Measurements from ENCODE around the gene CSF2.
"Not testable (repeated sequence)": the region's sequence is repeated elsewhere in the genome, so short reads cannot be mapped to it uniquely, and the experiment has no call there.

Gene CSF2

DNA sequence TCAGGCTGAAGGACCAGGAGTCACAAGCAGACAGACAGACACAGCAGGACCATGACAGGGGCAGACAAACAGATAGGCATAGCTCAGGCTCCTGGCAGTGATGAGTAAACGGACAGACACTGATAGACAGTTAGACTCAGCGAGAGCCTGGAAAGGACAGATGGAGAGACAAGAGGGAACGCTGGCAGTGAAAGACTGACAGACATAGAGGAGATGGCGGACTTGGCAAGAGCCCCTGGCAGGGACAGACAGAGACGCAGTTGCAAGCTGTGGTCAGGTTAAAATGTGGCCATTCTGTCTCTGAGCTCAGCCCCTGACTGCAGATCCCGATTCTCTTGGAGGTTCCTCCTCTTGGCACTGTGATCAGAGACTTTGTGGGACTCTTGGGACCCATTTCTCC, 13.6 kb downstream of the CSF2 start:
- peak; percentile 73 for DNase-seq (ENCODE audit: low spot score)

DNA sequence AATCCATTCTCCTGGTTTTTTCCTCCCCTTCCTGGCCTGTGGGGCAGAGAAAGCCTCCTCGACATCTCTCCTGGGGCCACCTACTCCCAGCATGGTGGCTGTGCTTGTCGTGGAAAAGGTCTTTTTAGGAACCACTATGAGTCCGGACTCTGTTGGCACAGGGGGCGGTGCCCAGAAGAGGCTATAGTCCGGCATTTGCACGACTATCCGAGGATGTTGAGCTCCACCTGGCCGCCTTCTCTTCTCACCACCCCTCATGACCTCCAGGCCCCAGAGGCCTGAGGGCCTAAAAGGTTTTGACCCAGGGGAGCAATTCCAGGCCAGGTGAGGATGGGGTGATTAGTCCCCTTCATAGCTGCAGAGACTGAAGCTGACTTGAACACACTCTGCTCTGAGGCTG, 14.1 kb downstream of the CSF2 start:
- no peak for DNase-seq (ENCODE audit: low spot score)

DNA sequence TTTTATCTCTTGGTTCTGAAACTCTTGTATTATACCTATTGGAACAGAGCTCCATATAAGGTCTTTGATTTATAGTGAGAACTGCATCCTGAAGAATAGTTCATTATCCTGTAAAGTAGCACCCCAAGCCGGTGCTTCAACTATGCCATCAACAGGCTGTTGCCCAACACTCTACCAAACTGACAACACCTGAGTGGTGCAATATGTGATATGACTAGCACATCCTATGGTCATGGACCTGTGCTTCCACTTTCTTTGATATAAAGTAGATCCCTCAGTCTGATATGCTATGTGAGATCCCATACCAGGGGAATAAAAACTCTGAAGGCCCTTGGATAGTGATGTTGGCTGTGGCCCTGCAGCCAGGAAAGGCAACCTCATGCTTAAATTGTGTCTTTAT, 15.8 kb downstream of the CSF2 start:
- DNase-seq (ENCODE audit: low spot score) = no peak

DNA sequence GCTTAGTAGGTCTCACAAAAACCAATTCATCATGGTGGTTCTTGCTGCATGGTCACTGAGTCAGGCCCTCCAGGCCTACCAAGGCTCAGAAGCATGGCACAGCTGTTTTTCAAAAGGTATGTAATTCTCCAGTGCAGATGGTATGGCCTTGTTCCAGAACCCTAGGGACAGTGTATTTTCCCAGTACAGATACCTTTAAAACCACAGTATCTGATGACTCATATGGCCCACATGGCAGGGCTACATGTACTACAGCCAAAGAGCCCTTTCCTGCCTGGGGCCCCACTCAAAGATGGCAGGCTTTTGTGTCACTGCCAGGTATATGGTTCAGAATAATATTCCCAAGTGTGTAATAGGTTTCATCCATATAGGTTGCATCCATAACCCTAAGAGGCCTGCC, 16.5 kb downstream of the CSF2 start:
- DNase-seq (ENCODE audit: low spot score) = no peak

DNA sequence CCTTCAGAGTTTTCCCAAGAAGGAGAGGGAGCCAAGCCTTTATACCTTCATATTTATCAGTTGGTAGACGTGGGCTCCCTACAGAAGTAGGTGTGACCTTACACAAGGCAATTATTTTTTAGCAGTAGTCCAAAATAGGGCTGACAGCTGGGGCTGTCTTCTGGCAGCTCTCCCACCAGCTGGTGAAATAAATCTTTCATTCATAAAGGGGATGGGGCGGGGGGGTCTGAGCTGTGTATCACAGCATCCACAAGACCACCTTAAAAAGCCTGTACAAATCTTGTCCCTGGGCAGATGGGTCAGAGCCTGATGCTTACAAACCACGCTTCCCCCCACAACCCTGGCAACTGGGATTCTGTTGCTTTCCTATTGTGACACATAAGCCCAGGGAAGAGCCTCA, 19.7 kb downstream of the CSF2 start:
- no peak for DNase-seq (ENCODE audit: low spot score)

DNA sequence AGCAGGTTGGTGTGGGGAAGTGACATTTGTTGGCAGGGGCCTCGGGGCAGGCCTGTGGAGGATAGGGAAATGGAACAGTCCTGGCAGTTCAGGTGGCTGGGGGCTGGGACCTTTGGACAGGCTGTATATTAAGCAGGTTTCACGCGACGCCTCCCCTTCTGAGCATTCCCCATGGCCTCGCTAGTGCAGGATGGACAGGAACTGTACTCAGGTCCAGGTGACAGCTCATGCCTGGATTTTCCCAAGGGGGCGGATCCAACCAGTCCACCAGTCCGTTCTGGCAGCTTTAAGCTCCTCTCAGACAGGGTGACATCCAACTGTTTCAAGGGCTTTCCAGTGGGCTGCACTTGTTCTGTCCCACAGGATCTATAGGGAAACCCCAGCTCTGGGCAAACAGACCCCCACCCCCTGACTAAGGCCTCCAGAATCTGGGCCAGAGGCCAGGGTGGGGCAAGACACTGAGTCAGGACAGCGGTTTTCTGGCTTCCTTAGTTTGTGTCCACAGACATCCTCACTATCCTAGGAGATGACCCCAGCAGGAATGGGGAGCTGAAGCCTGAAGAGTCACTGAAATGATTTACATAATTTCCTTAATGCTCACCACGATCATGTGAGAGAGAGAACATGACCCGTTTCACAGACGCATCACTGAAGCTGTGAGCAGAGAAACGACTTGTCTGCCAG, 20.9 kb downstream of the CSF2 start:
- no peak for DNase-seq (ENCODE audit: low spot score)

DNA sequence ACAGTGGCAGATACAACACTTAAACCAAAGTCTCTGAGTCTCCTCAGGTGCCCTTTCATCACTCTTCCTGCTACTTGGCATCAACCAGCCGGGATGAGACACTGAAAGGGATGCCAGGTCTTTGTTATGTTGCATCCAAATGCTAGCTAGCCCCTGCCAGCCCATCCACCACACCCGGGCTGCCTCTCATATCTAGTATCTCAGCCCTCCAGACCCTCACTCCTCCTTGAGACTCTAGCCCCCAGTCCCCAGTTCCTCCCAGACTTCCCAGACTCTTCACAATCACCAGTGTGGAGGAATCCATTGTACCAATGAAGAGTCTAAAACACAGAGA, 21.5 kb downstream of the CSF2 start:
- DNase-seq (ENCODE audit: low spot score) = no peak

DNA sequence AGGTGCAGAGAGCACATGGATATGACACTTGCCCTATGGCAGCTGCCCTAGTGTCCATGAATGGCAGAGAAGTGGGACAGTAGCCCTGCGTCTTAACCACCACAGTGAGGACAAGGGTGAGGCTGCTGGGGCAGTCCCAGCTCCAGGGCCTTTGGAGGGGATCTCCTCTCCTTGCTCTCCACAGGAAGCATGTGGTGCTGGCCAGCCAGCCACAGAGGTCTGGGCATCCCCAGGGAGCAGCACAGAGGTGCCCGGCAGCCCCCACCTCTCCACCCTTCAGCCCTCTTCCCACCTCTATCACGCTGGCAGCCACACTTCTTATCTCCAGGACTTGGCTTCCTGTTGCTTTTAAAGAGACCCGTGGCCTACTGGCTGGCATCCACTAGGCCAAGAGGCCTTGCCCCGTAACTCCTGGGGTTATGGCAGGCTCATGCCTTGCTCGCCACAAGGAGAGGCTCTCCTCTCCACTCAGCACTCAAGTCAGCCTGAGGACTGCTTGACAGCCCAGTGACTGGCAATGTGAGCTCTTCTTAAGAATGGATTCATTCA, 21.9 kb downstream of the CSF2 start:
- DNase-seq (ENCODE audit: low spot score) = no peak

DNA sequence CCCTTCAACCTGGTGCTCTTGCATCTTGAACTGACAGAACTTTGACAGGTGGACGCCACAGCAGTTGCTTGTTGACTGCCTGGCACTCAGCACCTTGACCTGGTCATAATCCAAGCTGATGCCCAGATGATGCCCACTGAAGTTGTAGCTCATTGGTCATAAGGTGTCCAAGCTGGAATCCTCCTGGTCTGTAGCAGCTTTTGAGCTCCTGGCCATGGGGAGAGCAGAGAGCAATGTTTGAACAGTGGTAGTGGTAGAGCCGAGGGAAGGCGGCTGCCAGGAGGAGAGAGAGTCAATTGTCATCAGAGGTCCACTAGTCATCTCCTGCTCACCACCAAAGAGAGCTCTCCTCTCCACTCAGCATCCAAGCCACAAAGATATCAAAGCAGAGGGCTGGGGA, 23.3 kb downstream of the CSF2 start:
- DNase-seq (ENCODE audit: low spot score) = no peak

DNA sequence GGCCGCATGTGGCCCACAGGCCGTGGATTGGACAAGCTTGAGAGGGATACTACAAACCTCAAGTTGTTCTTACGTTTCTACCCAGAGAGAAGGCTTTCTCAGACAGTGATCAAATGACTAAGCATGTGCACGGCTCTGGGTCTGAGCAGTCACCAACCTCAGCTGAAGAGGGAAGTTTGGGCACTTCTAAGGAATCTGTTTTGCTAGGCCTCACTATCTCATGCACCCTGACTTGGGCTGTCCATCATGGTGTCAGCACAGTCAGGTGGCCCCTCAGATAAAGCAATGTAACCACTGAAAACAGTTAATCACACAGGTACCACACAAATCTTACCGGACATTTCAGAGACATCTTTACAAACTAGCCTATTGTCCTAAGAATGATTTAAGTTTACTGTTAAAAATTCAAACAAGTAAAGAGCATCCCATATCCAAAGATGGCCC, 24.6 kb downstream of the CSF2 start:
- no peak for DNase-seq (ENCODE audit: low spot score)

DNA sequence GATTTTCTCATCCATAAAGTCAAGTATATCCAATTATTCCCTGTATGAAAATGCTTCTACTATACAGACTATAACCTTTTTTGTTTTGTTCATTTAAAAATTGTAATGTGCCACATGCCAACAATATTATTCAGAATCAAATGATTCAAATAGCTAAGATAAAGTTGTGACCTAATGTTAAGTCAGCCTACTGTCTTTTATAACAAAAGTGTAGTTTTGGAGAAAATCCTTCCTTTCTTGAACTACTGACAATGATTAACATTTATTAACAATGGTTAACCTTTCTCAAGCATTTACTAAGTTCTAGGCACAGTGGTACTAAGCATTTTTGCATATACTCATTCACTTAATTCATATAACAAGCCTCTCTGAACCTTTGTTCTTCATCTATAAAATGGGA, 25.0 kb downstream of the CSF2 start:
- DNase-seq (ENCODE audit: low spot score) = no peak

DNA sequence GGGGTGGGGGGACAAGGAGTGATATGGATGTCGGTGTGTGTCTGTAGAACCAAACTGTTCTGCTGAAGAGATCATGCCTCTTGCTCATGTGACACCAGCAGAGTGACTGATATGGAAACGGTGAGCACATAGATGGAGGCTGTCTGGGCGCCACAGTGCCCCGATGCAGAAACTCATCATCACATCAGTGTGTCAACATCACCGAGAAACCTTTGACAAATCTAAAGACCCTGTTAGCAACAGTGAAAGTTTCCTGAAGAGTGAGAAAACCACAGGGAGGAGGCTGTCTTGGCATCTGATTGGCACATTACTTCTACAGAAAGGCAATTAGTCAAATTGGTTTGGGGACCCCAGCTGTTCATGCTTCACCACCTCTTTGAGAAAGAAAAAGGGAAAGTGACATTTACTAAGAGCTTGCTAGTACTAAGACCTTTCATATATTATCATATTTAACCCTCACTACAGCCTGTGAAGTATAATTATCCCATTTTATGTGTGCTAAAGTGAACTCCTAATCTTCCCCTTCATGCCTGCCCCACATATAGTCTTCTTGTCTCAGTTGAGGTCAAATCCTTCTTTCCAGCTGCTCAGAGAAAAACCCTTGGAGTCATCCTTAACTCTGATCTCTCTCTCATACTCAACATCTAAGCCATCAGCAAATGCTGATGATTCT, 25.6 kb downstream of the CSF2 start:
- no peak for DNase-seq (ENCODE audit: low spot score)

DNA sequence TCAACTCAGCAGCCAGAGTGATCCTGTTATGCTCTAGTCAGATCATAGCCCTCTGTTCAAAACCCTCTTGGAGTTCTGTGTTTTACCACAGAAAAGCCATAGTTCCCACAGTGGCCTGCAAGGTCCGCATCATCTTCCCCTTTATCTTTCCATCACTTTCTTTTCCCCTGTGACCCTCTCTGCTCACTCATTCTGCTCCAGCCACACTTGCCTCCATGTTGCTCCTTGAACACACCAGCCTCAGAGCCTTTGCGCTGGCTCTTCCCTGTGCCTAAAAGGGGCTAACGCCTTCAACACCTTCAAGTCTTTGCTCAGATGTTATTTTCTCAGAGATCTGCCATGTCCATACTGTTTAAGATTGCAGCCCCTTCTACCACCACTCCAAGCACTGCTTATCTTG, 26.3 kb downstream of the CSF2 start:
- DNase-seq (ENCODE audit: low spot score) = no peak

DNA sequence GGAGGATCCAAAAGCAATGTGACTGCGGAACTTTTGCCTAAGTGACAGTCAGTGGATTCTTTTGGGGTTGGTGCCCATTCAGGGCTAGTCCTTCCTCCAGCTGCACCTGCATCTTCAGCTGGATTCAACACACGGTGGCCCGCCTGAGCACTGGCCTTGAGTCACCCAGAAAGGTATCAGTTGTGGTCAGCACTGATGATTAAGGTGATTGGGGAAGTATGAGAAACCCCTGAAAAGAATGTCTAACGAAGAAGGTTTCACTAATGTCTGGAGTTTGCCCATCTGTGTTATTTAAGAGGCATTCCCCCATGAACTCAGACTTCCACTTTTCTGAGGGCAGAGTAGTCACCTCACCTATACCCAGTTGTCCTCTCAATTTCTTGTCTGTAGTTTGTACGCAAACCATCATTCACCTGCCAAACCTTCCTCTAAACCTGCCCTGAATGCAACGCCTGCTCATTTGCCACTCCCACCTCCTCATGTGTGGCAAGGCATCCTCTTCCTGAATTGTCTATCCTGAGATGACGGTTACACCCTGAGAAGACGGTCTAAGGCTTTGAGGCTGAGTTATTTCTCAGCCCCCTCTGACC, 27.2 kb downstream of the CSF2 start:
- DNase-seq (ENCODE audit: low spot score) = no peak

DNA sequence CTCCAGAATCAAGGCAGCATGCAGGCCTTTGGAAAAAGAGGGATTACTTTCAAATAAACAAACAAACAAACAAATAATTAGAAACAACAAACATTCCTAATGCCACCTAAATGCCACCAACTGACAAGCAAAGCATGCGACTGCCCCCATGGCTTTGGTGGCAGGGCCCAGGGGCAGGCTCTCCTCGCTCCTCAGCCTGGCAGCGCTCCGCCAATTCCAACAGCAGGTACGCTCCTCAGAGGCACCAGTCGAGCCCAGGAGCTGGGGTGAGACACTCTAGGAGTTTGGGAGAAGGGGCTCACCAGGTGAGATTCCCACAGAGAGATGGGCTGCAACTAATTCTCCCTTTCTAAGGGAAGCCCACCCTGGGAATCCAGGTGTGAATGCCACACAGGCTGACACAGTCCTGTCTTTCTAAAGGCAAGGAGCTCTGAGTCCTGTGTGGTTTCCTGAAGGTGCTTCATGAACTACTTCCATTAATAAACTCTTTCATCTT, 27.8 kb downstream of the CSF2 start:
- no peak for DNase-seq (ENCODE audit: low spot score)

DNA sequence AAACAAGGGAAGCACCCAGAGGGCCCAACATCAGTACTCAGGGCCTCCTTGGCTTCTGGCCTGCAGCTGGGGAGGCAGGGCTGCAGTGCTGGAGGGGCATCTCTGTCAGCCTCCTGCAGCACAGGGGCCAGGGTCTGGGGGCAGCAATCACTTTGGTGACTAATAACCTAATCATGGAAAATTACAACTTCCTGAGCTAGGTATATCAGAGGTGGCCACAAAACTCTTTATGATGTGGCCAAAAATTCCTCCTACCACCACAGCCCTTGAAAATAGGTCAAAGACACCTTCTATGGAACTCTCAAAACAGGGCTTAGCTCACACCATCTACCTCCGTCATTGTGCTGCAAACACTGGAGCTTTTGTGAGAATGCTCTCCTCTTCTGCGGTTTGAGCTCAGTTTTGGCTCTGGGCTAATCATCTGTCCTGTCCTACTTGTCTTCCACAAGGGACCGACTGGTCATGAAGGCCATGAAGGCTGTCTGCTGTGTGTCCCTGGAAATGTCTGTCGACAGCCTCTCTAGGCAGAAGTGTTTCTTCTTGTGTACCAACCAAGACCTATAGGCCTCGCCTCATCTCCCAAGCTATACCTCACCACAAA, 28.6 kb downstream of the CSF2 start:
- DNase-seq (ENCODE audit: low spot score) = no peak

DNA sequence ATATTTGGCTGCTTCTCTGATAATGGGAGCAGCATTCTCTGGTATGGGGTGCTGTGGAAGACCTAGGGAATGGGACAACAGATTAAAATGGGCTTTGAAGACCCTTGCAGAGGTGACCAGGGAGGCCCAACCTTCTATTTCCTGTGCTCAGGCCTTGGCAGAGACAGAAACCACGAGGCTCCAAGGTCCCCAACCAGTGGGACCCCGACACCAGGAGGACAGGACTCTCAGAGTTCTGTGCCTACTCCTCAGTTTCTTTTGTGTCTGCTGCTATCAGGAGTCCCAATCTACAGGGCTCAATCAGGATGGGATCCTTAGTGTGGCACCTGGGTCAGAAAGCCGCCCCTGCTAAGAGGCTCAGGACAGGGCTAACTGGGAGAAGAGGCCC, 29.3 kb downstream of the CSF2 start:
- DNase-seq (ENCODE audit: low spot score) = no peak

DNA sequence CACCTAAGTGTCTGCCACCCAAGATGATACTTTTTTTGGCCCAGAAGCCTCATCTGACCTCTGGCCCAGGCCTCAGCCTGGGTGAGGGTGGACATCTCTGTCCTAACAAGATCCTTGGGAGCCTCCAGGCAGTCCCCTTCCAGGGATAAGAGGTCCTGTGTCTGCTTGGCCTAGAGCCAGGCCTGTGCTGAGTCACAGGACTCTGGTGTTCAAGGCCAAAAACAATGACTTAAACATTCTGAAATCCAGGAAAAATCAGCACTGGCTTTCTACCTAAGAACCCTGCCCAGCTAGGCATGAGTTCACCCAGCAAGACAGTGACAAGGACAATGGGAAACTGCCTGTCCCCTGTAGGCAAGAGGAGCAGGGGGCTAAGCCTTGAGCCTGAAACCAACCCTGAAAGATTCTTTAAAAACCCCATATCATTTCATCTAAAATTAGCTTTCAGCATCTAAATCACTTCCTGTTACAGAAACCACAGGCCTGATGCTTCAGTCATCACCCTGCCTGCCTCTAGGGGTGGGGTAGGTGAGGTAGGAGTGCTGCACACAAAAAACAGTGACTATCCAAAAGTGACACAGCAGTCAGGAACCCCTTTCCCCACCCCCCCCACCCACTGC, 29.9 kb downstream of the CSF2 start:
- DNase-seq (ENCODE audit: low spot score) = peak; percentile 35

DNA sequence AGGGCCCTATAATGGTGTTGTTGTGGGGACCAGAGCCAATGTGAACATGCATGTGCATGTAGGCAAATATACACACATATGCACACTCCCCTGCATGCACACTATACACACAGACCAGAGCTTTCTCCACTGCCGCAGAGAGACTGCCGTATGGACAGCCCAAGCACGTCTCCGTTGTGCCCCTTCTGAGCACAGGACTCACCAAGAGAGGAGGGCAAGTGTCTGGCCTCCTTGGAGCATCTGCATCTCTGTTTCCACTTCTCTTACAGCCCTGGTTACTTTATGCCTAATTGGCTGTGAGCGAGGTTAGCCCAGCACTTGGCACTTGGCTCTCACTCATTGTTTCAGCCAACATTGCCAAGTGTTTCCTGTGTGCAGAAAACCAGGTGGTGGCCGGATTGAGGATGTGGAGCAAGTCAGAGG, 30.4 kb downstream of the CSF2 start:
- DNase-seq (ENCODE audit: low spot score) = peak; percentile 85

DNA sequence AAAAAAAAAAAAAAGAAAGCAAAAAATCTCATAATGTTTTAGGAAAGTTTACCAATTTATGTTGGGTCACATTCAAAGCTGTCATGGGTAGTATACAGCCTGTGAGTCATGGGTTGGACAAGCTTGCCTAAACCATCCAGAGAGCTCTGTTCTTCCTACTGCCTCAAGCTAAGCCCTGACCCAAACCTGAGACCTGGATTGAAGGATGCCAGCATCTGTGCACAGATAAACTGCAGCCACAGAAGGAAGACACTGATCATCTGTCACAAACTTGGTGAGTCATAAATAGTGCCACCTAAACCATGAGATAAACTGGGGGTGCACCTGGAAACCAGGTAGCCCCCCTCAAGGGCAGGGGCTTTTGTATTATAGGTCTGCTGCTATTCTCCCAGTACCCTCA, 31.0 kb downstream of the CSF2 start:
- DNase-seq (ENCODE audit: low spot score) = no peak

DNA sequence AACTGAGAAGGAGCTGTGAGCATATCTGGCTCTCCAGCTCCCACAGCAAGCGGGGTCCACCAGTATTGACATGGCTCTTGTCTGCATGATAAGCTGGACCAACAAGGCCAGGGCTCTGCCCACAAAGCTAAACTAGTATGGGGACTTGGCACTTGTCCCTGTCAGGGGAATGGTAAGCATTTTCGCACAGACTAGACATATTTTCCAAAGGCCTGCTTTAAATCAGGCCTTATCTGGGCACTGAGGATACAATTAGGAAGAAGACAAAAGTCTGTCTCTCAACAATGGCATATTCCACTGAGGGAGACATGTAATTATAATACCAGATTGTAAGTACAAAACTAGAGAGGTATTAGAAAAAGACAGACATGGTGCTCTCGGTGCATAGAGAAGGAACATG, 32.1 kb downstream of the CSF2 start:
- DNase-seq (ENCODE audit: low spot score) = no peak

DNA sequence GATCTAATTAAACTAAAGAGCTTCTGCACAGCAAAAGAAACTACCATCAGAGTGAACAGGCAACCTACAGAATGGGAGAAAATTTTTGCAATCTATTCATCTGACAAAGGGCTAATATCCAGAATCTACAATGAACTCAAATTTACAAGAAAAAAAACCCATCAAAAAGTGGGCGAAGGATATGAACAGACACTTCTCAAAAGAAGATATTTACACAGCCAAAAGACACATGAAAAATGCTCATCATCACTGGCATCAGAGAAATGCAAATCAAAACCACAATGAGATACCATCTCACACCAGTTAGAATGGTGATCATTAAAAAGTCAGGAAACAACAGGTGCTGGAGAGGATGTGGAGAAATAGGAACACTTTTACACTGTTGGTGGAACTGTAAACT, 34.9 kb downstream of the CSF2 start:
- not testable (repeated sequence) for DNase-seq (ENCODE audit: low spot score)
